Left lung (tissue), 10 donors: ENCODE data around the gene TRMT44. TPM values are rescaled to one million over a fixed set of nuclear protein-coding genes. Genes with fewer than 3 reads are reported as not detected.

Source experiments
- ATAC-seq: fragments of 200-7000 bp; cut with Tn5 transposase; one replicate; pipeline ENCODE4 v1.9.1; 2020; ENCODE audit warnings: moderate library complexity
- DNase-seq, 4 donors: peaks; one replicate each; pipeline ENCODE4 v3.0.0-alpha.2; 2013 to 2020
- H3K27ac ChIP-seq, 2 donors: fragments of 200-600 bp; sonication (generic) in 1 of 2; one replicate each; pipeline versions ENCODE4 v1.5.0 to v1.8.0; 2020 to 2021
- H3K27me3 ChIP-seq, 2 donors: fragments of 200-600 bp; sonication (generic) in 1 of 2; one replicate each; pipeline versions ENCODE4 v1.5.0 to v1.8.0; 2020 to 2021
- H3K36me3 ChIP-seq, 2 donors: fragments of 200-600 bp; sonication (generic) in 1 of 2; one replicate each; pipeline versions ENCODE4 v1.5.0 to v1.8.0; 2020 to 2021
- H3K4me1 ChIP-seq, 2 donors: fragments of 200-600 bp; one replicate each; pipeline ENCODE4 v1.8.0; 2021
- H3K4me3 ChIP-seq, 2 donors: fragments of 200-600 bp; sonication (generic) in 1 of 2; one replicate each; pipeline versions ENCODE4 v1.5.0 to v1.8.0; 2020 to 2021; ENCODE audit warnings: mild to moderate bottlenecking in 1 of 2
- H3K9me3 ChIP-seq, 2 donors: fragments of 200-600 bp; sonication (generic) in 1 of 2; one replicate each; pipeline versions ENCODE4 v1.5.0 to v1.8.0; 2020 to 2021
- CTCF ChIP-seq, 2 donors: fragments of 200-600 bp; sonication (generic) in 1 of 2; IDR thresholded peaks; one replicate each; pipeline versions ENCODE4 v1.5.0 to v1.8.0; 2021; ENCODE audit warnings: antibody characterized with exemption in 2 of 2
- intact Hi-C, 2 donors: fragments of 100-400 bp; cut with DNase I; formaldehyde crosslinking; loops; one replicate each; pipeline versions ENCODE4 v1.11.2 to v1.14.2; 2022
- polyA plus RNA-seq, 6 donors: library from polyadenylated mRNA; unstranded; fragments of 120-200 nt; gene quantifications; one replicate each; pipeline ENCODE4 v1.2.1, GENCODE V29; 2013; ENCODE audit not compliant: insufficient read length in 6 of 6
- total RNA-seq, 2 donors: library from RNA; stranded (reverse); fragmentation: NEBNext Ultra II Directional; extraction: Animal tissue kit (Norgen Biotek cat#: 25700); gene quantifications; one replicate each; pipeline ENCODE4 v1.2.1, GENCODE V29; 2021
- donor health status: DM: no; HTN: yes; CAD: no.
- donor health status: DM: no; HTN: no; CAD: no.

The TRMT44 gene
- total and polyA plus RNA-seq, 8 donors = 15.0 to 20.6 (median 19.1) TPM

- intact Hi-C loops = no loop called here
- Histone ChIP-seq H3K36me3 (no peaks in the 10 kb centered on the region), H3K9me3 (no peaks in the 10 kb centered on the region), H3K4me1 (peaks cover 3 to 9% of the 10 kb centered on the region in 2 donors), H3K27ac (no peak overlapping the region), H3K27me3 (no peaks in the 10 kb centered on the region), H3K4me3 (no peak overlapping the region)
- ATAC-seq = no peak
- no peak for TF ChIP-seq CTCF (IDR thresholded peaks at IDR 0.05)
- DNase-seq = peak in 1 of 4 donors; percentile 43
Measured at GRCh38 chr4:8502836-8503585, 62.4 kb downstream of the TRMT44 start.

DNA sequence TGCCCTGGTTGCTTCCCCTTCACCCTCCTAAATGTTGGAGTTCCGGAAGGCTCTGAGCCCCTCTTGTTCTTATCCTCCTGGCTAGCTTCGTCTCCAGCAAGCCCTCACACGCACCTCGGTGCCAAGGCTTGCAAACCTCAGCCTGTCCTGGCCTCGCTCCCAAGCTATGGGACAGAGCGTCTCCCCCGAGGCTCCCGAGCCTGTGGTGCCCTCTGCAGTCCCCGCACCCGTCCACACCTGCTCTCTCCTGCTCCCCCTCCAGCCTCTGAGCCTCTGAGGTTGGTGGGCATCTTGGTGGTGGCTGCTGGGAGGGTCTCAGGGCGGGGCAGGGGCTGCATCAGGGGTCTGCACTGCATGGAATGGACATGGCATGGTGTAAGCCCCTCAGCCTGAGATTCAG lies 63.2 kb downstream of the TRMT44 start:
- DNase-seq = peak in 1 of 4 donors; percentile 10
- Histone ChIP-seq H3K36me3 (no peaks in the 10 kb centered on the region), H3K27ac (no peak overlapping the region), H3K4me3 (no peak overlapping the region), H3K27me3 (no peaks in the 10 kb centered on the region), H3K4me1 (peaks cover 3 to 9% of the 10 kb centered on the region in 2 donors), H3K9me3 (no peaks in the 10 kb centered on the region)
- TF ChIP-seq CTCF (IDR thresholded peaks at IDR 0.05) = no peak
- ATAC-seq = no peak
- intact Hi-C loops = no loop called here

GRCh38 chr4:8504279-8505007 lies 63.9 kb downstream of the TRMT44 start:
- Histone ChIP-seq H3K27ac (no peak overlapping the region), H3K4me1 (peaks cover 3 to 9% of the 10 kb centered on the region in 2 donors), H3K36me3 (no peaks in the 10 kb centered on the region), H3K27me3 (no peaks in the 10 kb centered on the region), H3K4me3 (no peak overlapping the region), H3K9me3 (no peaks in the 10 kb centered on the region)
- DNase-seq (peak in 1 of 4 donors; percentile 48), ATAC-seq (peak; percentile 5)
- TF ChIP-seq CTCF (IDR thresholded peaks at IDR 0.05) = no peak
- intact Hi-C loops = no loop called here

DNA sequence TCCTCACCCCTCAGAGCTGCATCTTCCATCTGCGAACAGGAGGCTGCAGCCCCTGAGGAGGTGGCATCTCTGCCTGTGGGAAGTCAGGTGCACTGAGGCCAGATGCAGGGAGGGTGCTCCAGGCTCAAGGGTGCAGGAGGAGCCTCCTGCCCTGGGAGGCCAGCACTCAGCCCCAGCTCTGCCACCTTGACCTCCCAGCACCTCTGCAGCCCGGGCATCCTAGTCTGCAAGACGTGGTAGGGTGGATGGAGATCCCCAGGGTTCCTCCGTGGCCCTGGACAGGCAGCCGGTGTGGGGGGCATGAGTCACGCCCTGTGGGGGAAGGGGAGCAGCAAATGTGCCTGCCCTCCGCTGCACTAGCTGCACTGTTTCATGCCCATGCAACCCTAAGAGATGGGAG lies 64.7 kb downstream of the TRMT44 start:
- peaks cover 3 to 9% of the 10 kb centered on the region in 2 donors for H3K4me1 ChIP-seq
- no peak overlapping the region for H3K4me3 ChIP-seq
- DNase-seq (no peak), ATAC-seq (no peak)
- TF ChIP-seq CTCF (IDR thresholded peaks at IDR 0.05) = no peak
- intact Hi-C loops = no loop called here
- no peaks in the 10 kb centered on the region for H3K9me3 ChIP-seq
- no peaks in the 10 kb centered on the region for H3K36me3 ChIP-seq
- H3K27ac ChIP-seq = no peak overlapping the region
- H3K27me3 ChIP-seq = no peaks in the 10 kb centered on the region

- Histone ChIP-seq H3K4me1 (peaks cover 3 to 9% of the 10 kb centered on the region in 2 donors), H3K27me3 (no peaks in the 10 kb centered on the region), H3K36me3 (no peaks in the 10 kb centered on the region), H3K4me3 (no peak overlapping the region), H3K9me3 (no peaks in the 10 kb centered on the region), H3K27ac (peak overlapping the region in 1 of 2 donors; percentile 83)
- intact Hi-C loops = no loop called here
- no peak for ATAC-seq
- TF ChIP-seq CTCF (IDR thresholded peaks at IDR 0.05) = no peak
- DNase-seq = no peak
Measured at GRCh38 chr4:8506006-8506372, 65.4 kb downstream of the TRMT44 start.
